Pancreas (tissue), 10 donors: ENCODE data around the gene HNF1A. TPM values are rescaled to one million over a fixed set of nuclear protein-coding genes. Genes with fewer than 3 reads are reported as not detected.
A peak's percentile ranks its signal among the peaks of the same experiment; 100 is the strongest.

Experiments
- ATAC-seq, 4 donors: fragments of 200-7000 bp; cut with Tn5 transposase; one replicate each; pipeline versions ENCODE4 v1.8.0 to v1.9.1; 2020; ENCODE audit warnings: mild to moderate bottlenecking in 4 of 4, moderate library complexity in 4 of 4
- DNase-seq, 6 donors: peaks; one replicate each; pipeline ENCODE4 v3.0.0-alpha.2; 2020
- FAIRE-seq: peaks from 2 replicates; lab custom pipeline; 2012; peaks lifted over from hg19 to GRCh38; lab: Jason Lieb, UNC
- H3K27ac ChIP-seq, 4 donors: fragments of 200-600 bp; sonication (generic); 1 replicate in 3 of 4; 2 replicates in 1 of 4; pipeline versions ENCODE4 v1.5.0 to v1.8.0; 2020
- H3K27me3 ChIP-seq, 4 donors: fragments of 200-600 bp; one replicate each; pipeline ENCODE4 v1.8.0; 2021
- H3K36me3 ChIP-seq, 3 donors: fragments of 200-600 bp; sonication (generic) in 1 of 3; one replicate each; pipeline versions ENCODE4 v1.5.0 to v1.8.0; 2020 to 2021
- H3K4me1 ChIP-seq, 3 donors: fragments of 200-600 bp; one replicate each; pipeline ENCODE4 v1.8.0; 2021
- H3K4me3 ChIP-seq, 4 donors: fragments of 200-600 bp; sonication (generic) in 2 of 4; one replicate each; pipeline versions ENCODE4 v1.5.0 to v1.8.0; 2020 to 2021
- H3K9me3 ChIP-seq, 4 donors: fragments of 200-600 bp; one replicate each; pipeline ENCODE4 v1.8.0; 2021
- WGBS, 2 donors: extraction: QIAGEN DNeasy Blood & Tissue Kit; methylation state at CpG; one replicate each; pipeline ENCODE4 v1.1.7; 2013; 5-methylcytosine and 5-hydroxymethylcytosine counted together
- intact Hi-C, 3 donors: fragments of 100-400 bp; cut with DNase I; formaldehyde crosslinking; loops; one replicate each; pipeline versions ENCODE4 v1.11.1 to v1.14.2; 2022
- polyA plus RNA-seq, 2 donors: library from polyadenylated mRNA; stranded (reverse); fragments of 200-250 nt; gene quantifications; one replicate each; pipeline ENCODE4 v1.2.3, GENCODE V29; 2013
- total RNA-seq, 6 donors: library from RNA; stranded (reverse); fragmentation: NEBNext Ultra II Directional in 4 of 6; extraction: Animal tissue kit (Norgen Biotek cat#: 25700) in 4 of 6; gene quantifications; one replicate each; pipeline versions ENCODE4 v1.2.1 to v1.2.4, GENCODE V29; 2021 to 2023
- TF ChIP-seq, protein P1 (sequence below), 4 donors: fragments of 200-600 bp; sonication (generic) in 3 of 4; IDR thresholded peaks; one replicate each; pipeline versions ENCODE4 v1.5.0 to v1.8.0; 2021; ENCODE audit warnings: antibody characterized with exemption in 4 of 4
- donor health status: healthy with polysubstance abuse.
- donor health status: DM: no; HTN: no; CAD: no; lungs with moderate emphysema.
- donor health status: DM: no; HTN: no; CAD: no.
- donor health status: control.
- donor health status: control.
- donor health status: Bipolar disorder and iron deficiency.
- donor health status: DM: yes; HTN: yes; CAD: no.
- donor health status: DM: no; HTN: no; CAD: no.
- donor health status: DM: no; HTN: no; CAD: no.
- donor health status: DM: yes; HTN: yes; CAD: no.

HNF1A gene
- total and polyA plus RNA-seq, 8 donors: 4.9 to 17.2 (median 7.8) TPM

DNA sequence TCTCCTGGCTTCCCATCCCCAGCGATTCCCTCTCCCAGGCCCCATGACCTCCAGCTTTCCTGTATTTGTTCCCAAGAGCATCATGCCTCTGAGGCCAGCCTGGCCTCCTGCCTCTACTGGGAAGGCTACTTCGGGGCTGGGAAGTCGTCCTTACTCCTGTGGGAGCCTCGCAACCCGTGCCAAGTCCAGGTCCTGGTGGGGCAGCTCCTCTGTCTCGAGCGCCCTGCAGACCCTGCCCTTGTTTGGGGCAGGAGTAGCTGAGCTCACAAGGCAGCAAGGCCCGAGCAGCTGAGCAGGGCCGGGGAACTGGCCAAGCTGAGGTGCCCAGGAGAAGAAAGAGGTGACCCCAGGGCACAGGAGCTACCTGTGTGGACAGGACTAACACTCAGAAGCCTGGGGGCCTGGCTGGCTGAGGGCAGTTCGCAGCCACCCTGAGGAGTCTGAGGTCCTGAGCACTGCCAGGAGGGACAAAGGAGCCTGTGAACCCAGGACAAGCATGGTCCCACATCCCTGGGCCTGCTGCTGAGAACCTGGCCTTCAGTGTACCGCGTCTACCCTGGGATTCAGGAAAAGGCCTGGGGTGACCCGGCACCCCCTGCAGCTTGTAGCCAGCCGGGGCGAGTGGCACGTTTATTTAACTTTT, 23.6 kb downstream of the HNF1A start:
- ATAC-seq (no peak), FAIRE-seq (no peak), DNase-seq (peak in 1 of 6 donors; percentile 72)
- 92 to 93% methylated on average over 16 of the region's 16 CpGs for WGBS, 2 donors
- intact Hi-C loops: loop anchor here in 1 of 3 donors (10.0 kb wide), 1 partner anchor 57 kb away; no protein-coding TSS in a partner anchor
- peaks cover 0 to 11% (median 3%) of the 10 kb centered on the region in 3 donors for H3K36me3 ChIP-seq
- no peak overlapping the region for H3K4me3 ChIP-seq
- no peaks in the 10 kb centered on the region for H3K9me3 ChIP-seq
- H3K27ac ChIP-seq: no peak overlapping the region
- TF ChIP-seq, protein P1, sequence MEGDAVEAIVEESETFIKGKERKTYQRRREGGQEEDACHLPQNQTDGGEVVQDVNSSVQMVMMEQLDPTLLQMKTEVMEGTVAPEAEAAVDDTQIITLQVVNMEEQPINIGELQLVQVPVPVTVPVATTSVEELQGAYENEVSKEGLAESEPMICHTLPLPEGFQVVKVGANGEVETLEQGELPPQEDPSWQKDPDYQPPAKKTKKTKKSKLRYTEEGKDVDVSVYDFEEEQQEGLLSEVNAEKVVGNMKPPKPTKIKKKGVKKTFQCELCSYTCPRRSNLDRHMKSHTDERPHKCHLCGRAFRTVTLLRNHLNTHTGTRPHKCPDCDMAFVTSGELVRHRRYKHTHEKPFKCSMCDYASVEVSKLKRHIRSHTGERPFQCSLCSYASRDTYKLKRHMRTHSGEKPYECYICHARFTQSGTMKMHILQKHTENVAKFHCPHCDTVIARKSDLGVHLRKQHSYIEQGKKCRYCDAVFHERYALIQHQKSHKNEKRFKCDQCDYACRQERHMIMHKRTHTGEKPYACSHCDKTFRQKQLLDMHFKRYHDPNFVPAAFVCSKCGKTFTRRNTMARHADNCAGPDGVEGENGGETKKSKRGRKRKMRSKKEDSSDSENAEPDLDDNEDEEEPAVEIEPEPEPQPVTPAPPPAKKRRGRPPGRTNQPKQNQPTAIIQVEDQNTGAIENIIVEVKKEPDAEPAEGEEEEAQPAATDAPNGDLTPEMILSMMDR (IDR thresholded peaks at IDR 0.05): no peak
- no peaks in the 10 kb centered on the region for H3K27me3 ChIP-seq
- H3K4me1 ChIP-seq: peaks cover 0 to 12% (median 0%) of the 10 kb centered on the region in 3 donors

DNA sequence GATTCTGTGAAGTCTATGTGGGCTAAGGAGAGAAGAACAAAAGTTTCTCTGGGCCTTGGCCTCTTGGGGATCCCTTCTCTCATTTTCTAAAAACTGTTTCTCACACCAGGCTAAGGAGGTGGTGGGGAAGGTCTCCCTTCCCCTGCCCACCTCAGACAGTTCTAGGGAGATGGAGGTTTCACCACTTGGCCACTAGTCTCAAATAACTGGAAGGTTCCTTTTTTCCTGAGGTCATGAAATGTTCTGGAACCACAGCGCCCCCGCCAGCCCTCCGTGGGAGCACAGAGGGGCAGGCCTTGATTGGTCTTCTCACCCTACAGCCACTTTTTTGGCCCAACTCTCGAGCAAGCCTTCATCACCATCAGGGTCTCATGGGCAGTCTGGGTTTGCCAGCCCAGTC, 25.3 kb downstream of the HNF1A start:
- Histone ChIP-seq H3K9me3 (no peaks in the 10 kb centered on the region), H3K36me3 (peaks cover 0 to 11% (median 3%) of the 10 kb centered on the region in 3 donors), H3K27me3 (no peaks in the 10 kb centered on the region), H3K27ac (no peak overlapping the region), H3K4me3 (no peak overlapping the region), H3K4me1 (peaks cover 0 to 12% (median 0%) of the 10 kb centered on the region in 3 donors)
- TF ChIP-seq, protein P1 (IDR thresholded peaks at IDR 0.05): no peak
- WGBS, 2 donors: 68 to 70% methylated on average over 4 of the region's 4 CpGs
- no peak for DNase-seq
- FAIRE-seq: no peak
- peak in 2 of 4 donors; percentile 12 to 22 for ATAC-seq
- intact Hi-C loops: loop anchor here in 1 of 3 donors (10.0 kb wide), 1 partner anchor 59 kb away; no protein-coding TSS in a partner anchor

DNA sequence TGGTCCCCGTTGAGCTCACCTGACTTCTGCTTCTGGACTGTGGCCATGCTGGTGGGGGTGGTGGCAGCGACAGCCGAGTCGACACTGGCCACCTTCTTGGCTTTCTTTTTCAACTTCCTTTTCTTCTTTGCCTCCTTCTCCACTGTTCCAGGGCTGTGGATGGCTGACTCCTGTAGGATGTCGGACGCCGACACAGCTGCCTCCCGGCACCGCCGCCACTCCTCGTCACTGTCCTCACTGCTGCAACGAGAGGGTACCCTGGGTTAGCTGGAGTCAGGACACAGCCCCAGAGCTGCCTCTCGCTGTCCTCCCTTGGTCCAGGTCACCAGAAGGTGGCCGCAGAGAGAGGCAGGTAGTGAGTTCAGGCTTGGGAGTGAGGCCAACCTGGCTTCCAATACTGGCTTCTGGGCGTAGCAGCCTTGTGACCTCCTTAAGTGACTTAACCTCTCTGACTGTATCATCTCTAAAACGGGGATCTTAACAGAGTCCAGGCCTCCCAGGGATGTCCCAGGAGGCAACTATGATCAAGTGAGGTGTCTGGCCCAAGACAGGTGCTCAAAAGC, 26.0 kb downstream of the HNF1A start:
- ATAC-seq (no peak), FAIRE-seq (no peak), DNase-seq (no peak)
- intact Hi-C loops: loop anchor here in 1 of 3 donors (10.0 kb wide), 1 partner anchor 60 kb away; no protein-coding TSS in a partner anchor
- Histone ChIP-seq H3K36me3 (peaks cover 0 to 11% (median 3%) of the 10 kb centered on the region in 3 donors), H3K27me3 (no peaks in the 10 kb centered on the region), H3K27ac (no peak overlapping the region), H3K4me1 (peaks cover 0 to 7% (median 0%) of the 10 kb centered on the region in 3 donors), H3K9me3 (no peaks in the 10 kb centered on the region), H3K4me3 (no peak overlapping the region)
- TF ChIP-seq, protein P1 (IDR thresholded peaks at IDR 0.05): no peak
- 88 to 92% methylated on average over 16 of the region's 16 CpGs for WGBS, 2 donors

DNA sequence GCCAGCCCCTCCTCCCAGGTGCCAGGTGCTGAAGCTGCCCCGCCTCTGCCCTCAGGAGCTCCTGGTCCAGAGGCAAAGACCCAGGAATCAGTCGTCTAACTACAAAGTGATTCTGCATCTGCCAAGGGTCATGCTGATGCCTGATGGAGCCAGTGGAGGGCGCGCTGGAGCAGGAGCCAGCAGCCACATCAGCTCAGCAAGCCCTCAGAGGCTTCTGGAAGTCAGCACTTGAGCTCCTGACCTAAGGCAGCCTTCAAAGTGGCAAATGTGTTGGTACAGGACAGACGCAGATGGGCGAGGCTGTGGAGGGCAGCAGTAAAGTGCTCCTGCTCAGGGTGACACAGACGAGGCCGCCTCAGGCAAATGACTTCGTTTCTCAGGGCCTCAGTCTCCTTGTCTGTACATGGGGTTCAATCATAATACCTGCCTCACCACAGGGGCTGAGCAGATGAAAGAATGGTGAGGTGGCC, 27.0 kb downstream of the HNF1A start:
- H3K36me3 ChIP-seq: peaks cover 3 to 11% (median 8%) of the 10 kb centered on the region in 3 donors
- H3K4me3 ChIP-seq: no peak overlapping the region
- WGBS, 2 donors: 60 to 66% methylated on average over 9 of the region's 9 CpGs
- intact Hi-C loops: loop anchor here in 1 of 3 donors (10.0 kb wide), 1 partner anchor 61 kb away; no protein-coding TSS in a partner anchor
- H3K27me3 ChIP-seq: no peaks in the 10 kb centered on the region
- FAIRE-seq: no peak
- TF ChIP-seq, protein P1 (IDR thresholded peaks at IDR 0.05): peak; percentile 13 to 34 (median 24)
- no peak overlapping the region for H3K27ac ChIP-seq
- H3K4me1 ChIP-seq: no peaks in the 10 kb centered on the region
- ATAC-seq: peak in 3 of 4 donors; percentile 57 to 64 (median 59)
- no peaks in the 10 kb centered on the region for H3K9me3 ChIP-seq
- no peak for DNase-seq
